Measurements from ENCODE around the gene SLC35B4. TPM values are rescaled to one million over a fixed set of nuclear protein-coding genes. Genes with fewer than 3 reads are reported as not detected.

SLC35B4 gene
- total RNA-seq, 1 experiment from 2014 or later = 17.9 TPM

- Histone ChIP-seq H3K27ac (no peak overlapping the region), H3K79me2 (ENCODE audit: low read depth) (no peaks in the 10 kb centered on the region), H3K36me3 (ENCODE audit: low read depth) (0 out of 2 replicates have a peak, but pooled peaks cover 16% of the 10 kb centered on the region), H3K4me2 (no peak overlapping the region), H3K9me3 (ENCODE audit: insufficient read depth, low read depth) (no peaks in the 10 kb centered on the region), H3K27me3 (ENCODE audit: insufficient read depth, low read depth) (no peaks in the 10 kb centered on the region), H3K9me2 (ENCODE audit: insufficient read depth) (no peaks in the 10 kb centered on the region), H3K4me3 (no peak overlapping the region), H3K4me1 (replicated peaks; ENCODE audit: insufficient read depth) (no peaks in the 10 kb centered on the region), H2AFZ (no peak overlapping the region), H3F3A (ENCODE audit: insufficient read depth, low read depth) (no peaks in the 10 kb centered on the region), H4K20me1 (ENCODE audit: insufficient read depth) (no peaks in the 10 kb centered on the region)
- POLR2A ChIA-PET (ENCODE audit: unreplicated experiment) = no interaction called here
- no peak for TF ChIP-seq EZH2 (IDR thresholded peaks at IDR 0.05; ENCODE audit: low read depth)
- no peak for TF ChIP-seq CTCF (conservative IDR thresholded peaks at IDR 0.05)
- no TSS peak for BruUV-seq (replicated peaks)
- CTCF ChIA-PET = no interaction called here
- no peak for DNase-seq
- intact Hi-C loops (cut with micrococcal nuclease; ENCODE audit: unreplicated experiment) = no loop called here
These were observed 14.6 kb downstream of the SLC35B4 start for GRCh38 chr7:134302120-134302519.

- H3K27me3 ChIP-seq (ENCODE audit: insufficient read depth, low read depth) = no peaks in the 10 kb centered on the region
- H2AFZ ChIP-seq = no peak overlapping the region
- H3K79me2 ChIP-seq (ENCODE audit: low read depth) = no peaks in the 10 kb centered on the region
- no peaks in the 10 kb centered on the region for H4K20me1 ChIP-seq (ENCODE audit: insufficient read depth)
- H3K4me2 ChIP-seq = no peak overlapping the region
- no peak for DNase-seq
- H3K9me3 ChIP-seq (ENCODE audit: insufficient read depth, low read depth) = no peaks in the 10 kb centered on the region
- ChIA-PET POLR2A (ENCODE audit: unreplicated experiment) (no interaction called here), CTCF (interaction anchor here (0.7 kb wide), 1 partner anchor 443 kb away, joined by 4 read pairs; no protein-coding TSS in a partner anchor)
- intact Hi-C loops (cut with micrococcal nuclease; ENCODE audit: unreplicated experiment) = no loop called here
- TF ChIP-seq CTCF (conservative IDR thresholded peaks at IDR 0.05) = no peak
- TF ChIP-seq EZH2 (IDR thresholded peaks at IDR 0.05; ENCODE audit: low read depth) = no peak
- no peak overlapping the region for H3K4me3 ChIP-seq
- BruUV-seq (replicated peaks) = no TSS peak
- peaks cover 19% of the 10 kb centered on the region; the same call in 1 of the 2 replicates for H3K36me3 ChIP-seq (ENCODE audit: low read depth)
- no peaks in the 10 kb centered on the region for H3F3A ChIP-seq (ENCODE audit: insufficient read depth, low read depth)
- no peaks in the 10 kb centered on the region for H3K4me1 ChIP-seq (replicated peaks; ENCODE audit: insufficient read depth)
- H3K27ac ChIP-seq = no peak overlapping the region
- H3K9me2 ChIP-seq (ENCODE audit: insufficient read depth) = no peaks in the 10 kb centered on the region
These were observed 15.1 kb downstream of the SLC35B4 start for GRCh38 chr7:134301592-134301991.

- ChIA-PET CTCF (interaction anchor here (0.7 kb wide), 1 partner anchor 444 kb away, joined by 4 read pairs; no protein-coding TSS in a partner anchor), POLR2A (ENCODE audit: unreplicated experiment) (no interaction called here)
- Histone ChIP-seq H3F3A (ENCODE audit: insufficient read depth, low read depth) (no peaks in the 10 kb centered on the region), H3K9me3 (ENCODE audit: insufficient read depth, low read depth) (no peaks in the 10 kb centered on the region), H3K79me2 (ENCODE audit: low read depth) (no peaks in the 10 kb centered on the region), H3K36me3 (ENCODE audit: low read depth) (peaks cover 21% of the 10 kb centered on the region; the same call in 1 of the 2 replicates), H3K27me3 (ENCODE audit: insufficient read depth, low read depth) (no peaks in the 10 kb centered on the region), H3K9me2 (ENCODE audit: insufficient read depth) (no peaks in the 10 kb centered on the region), H3K27ac (no peak overlapping the region), H2AFZ (no peak overlapping the region), H3K4me3 (no peak overlapping the region), H3K4me2 (no peak overlapping the region), H3K4me1 (replicated peaks; ENCODE audit: insufficient read depth) (no peaks in the 10 kb centered on the region), H4K20me1 (ENCODE audit: insufficient read depth) (no peaks in the 10 kb centered on the region)
- no peak for DNase-seq
- intact Hi-C loops (cut with micrococcal nuclease; ENCODE audit: unreplicated experiment) = no loop called here
- no peak for TF ChIP-seq CTCF (conservative IDR thresholded peaks at IDR 0.05)
- no peak for TF ChIP-seq EZH2 (IDR thresholded peaks at IDR 0.05; ENCODE audit: low read depth)
- BruUV-seq (replicated peaks) = no TSS peak
These were observed 15.7 kb downstream of the SLC35B4 start for GRCh38 chr7:134300988-134301387.
